ENCODE measurements around the gene SNAP47.

Gene SNAP47

GRCh38 chr1:227786673-227787512, 51.7 kb downstream of the SNAP47 start:
- peak overlapping the region; percentile 22 for H2BK5ac ChIP-seq (ENCODE audit: low read length)
- H3K4me2 ChIP-seq (ENCODE audit: insufficient read depth, low read length, poor library complexity, severe bottlenecking): peak overlapping the region; percentile 72

DNA sequence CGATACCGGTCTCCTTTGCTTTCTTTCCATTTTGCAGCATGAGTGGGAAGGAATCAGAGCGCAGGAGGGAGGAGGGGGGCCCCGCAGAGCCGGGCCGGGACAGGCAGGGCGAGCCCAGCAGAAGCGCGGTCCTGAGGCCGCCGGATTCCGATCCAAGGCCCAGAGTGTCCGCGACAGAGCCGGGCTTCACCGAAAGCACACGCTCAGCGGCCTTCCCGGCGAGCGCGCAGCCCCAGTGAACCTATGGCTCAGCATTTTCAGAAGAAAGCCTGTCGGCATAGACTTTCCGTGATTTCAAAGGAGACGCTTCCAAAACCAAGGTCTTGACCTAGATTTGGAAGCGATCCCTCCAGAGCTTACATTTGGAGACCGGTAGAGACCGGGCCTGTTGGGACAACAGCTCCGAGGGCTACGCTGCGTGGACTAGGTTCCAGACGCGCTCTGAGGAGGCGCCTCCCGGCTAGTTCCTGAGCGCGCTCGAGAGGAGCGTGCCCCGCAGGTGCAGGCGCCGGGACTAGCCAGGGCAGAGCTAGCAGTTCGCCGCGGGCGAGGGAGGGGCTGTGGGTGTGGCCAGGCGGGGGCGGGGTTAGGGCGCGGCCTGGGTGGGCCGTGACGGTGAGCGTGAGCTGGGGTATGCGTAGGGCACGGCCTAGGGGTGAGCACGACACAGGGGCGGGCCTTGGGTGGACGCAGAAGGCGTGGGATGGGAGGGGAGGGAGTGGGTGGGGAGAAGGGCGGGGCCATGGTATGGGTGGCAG, 52.5 kb downstream of the SNAP47 start:
- H2BK12ac ChIP-seq (ENCODE audit: low read length): no peak overlapping the region
- peak overlapping the region; percentile 86 for H2AFZ ChIP-seq (ENCODE audit: low read length)
- H2AK5ac ChIP-seq (ENCODE audit: low read depth, low read length): no peak overlapping the region
- peaks cover 8 to 12% of the 10 kb centered on the region in 2 donors for H3K4me1 ChIP-seq (ENCODE audit: control insufficient read depth in 2 of 2, insufficient read depth in 1 of 2, low read depth in 1 of 2, low read length in 2 of 2)
- H3K4me2 ChIP-seq (ENCODE audit: insufficient read depth, low read length, poor library complexity, severe bottlenecking): peak overlapping the region; percentile 92
- no peak overlapping the region for H3K14ac ChIP-seq (ENCODE audit: low read length)
- H3K9ac ChIP-seq (ENCODE audit: low read depth, low read length, poor library complexity): peak overlapping the region; percentile 7
- H3K27me3 ChIP-seq (ENCODE audit: control insufficient read depth in 3 of 3, insufficient read depth in 3 of 3, low read depth in 1 of 3, low read length in 3 of 3): peaks cover 5 to 55% (median 37%) of the 10 kb centered on the region in 3 experiments
- no peaks in the 10 kb centered on the region for H3K9me3 ChIP-seq (replicated peaks in 1 of 2; ENCODE audit: control insufficient read depth in 2 of 2, insufficient read depth in 1 of 2, low read depth in 1 of 2, low read length in 2 of 2)
- no peak overlapping the region for H4K8ac ChIP-seq (ENCODE audit: low read depth, low read length)
- peak overlapping the region; percentile 6 for H3K23ac ChIP-seq (ENCODE audit: low read depth, low read length, poor library complexity)
- peak overlapping the region; percentile 92 for H3K18ac ChIP-seq (ENCODE audit: low read length)
- H2BK120ac ChIP-seq (ENCODE audit: low read depth, low read length): no peak overlapping the region
- H2BK5ac ChIP-seq (ENCODE audit: low read length): peak overlapping the region; percentile 22
- no CpG with 5 or more reads among the region's 60 CpGs for WGBS, 2 donors (ENCODE audit: extremely low coverage in 2 of 2, insufficient read length in 2 of 2, insufficient replicate concordance in 1 of 2)
- H4K91ac ChIP-seq (ENCODE audit: low read depth, low read length, poor library complexity): no peak overlapping the region
- no peak overlapping the region for H2BK15ac ChIP-seq (ENCODE audit: low read length)
- no peak overlapping the region for H3K4ac ChIP-seq (ENCODE audit: low read length)
- peak overlapping the region; percentile 43 to 76 for H3K4me3 ChIP-seq (ENCODE audit: low read length in 2 of 2)
- H3K79me1 ChIP-seq (ENCODE audit: low read depth, low read length): no peaks in the 10 kb centered on the region
- H3K36me3 ChIP-seq (replicated peaks in 1 of 2; ENCODE audit: control insufficient read depth in 2 of 2, insufficient read depth in 2 of 2, low read length in 2 of 2): no peaks in the 10 kb centered on the region
- H3K27ac ChIP-seq (replicated peaks; ENCODE audit: low read length): no peak overlapping the region
- peak; percentile 91 for DNase-seq (ENCODE audit: low spot score)

More at GRCh38 chr1:227786673-227787512, 51.7 kb downstream of the SNAP47 start:
- H3K23ac ChIP-seq (ENCODE audit: low read depth, low read length, poor library complexity): peak overlapping the region; percentile 6
- H3K9ac ChIP-seq (ENCODE audit: low read depth, low read length, poor library complexity): peak overlapping the region; percentile 91
- DNase-seq (ENCODE audit: low spot score): no peak
- no peak overlapping the region for H4K91ac ChIP-seq (ENCODE audit: low read depth, low read length, poor library complexity)
- H3K79me1 ChIP-seq (ENCODE audit: low read depth, low read length): no peaks in the 10 kb centered on the region
- H3K18ac ChIP-seq (ENCODE audit: low read length): peak overlapping the region; percentile 93
- peaks cover 5 to 8% of the 10 kb centered on the region in 2 donors for H3K36me3 ChIP-seq (replicated peaks in 1 of 2; ENCODE audit: control insufficient read depth in 2 of 2, insufficient read depth in 2 of 2, low read length in 2 of 2)
- peak overlapping the region; percentile 85 for H2BK15ac ChIP-seq (ENCODE audit: low read length)
- peaks cover 8 to 12% of the 10 kb centered on the region in 2 donors for H3K4me1 ChIP-seq (ENCODE audit: control insufficient read depth in 2 of 2, insufficient read depth in 1 of 2, low read depth in 1 of 2, low read length in 2 of 2)
- no peak overlapping the region for H3K27ac ChIP-seq (replicated peaks; ENCODE audit: low read length)
- peaks cover 0 to 2% of the 10 kb centered on the region in 2 donors for H3K9me3 ChIP-seq (replicated peaks in 1 of 2; ENCODE audit: control insufficient read depth in 2 of 2, insufficient read depth in 1 of 2, low read depth in 1 of 2, low read length in 2 of 2)
- H3K14ac ChIP-seq (ENCODE audit: low read length): peak overlapping the region; percentile 97
- no peak overlapping the region for H2BK120ac ChIP-seq (ENCODE audit: low read depth, low read length)
- no CpG with 5 or more reads among the region's 45 CpGs for WGBS, 2 donors (ENCODE audit: extremely low coverage in 2 of 2, insufficient read length in 2 of 2, insufficient replicate concordance in 1 of 2)
- no peak overlapping the region for H4K8ac ChIP-seq (ENCODE audit: low read depth, low read length)
- peak overlapping the region; percentile 43 to 76 for H3K4me3 ChIP-seq (ENCODE audit: low read length in 2 of 2)
- peak overlapping the region; percentile 8 for H3K4ac ChIP-seq (ENCODE audit: low read length)
- no peak overlapping the region for H2AK5ac ChIP-seq (ENCODE audit: low read depth, low read length)
- peak overlapping the region; percentile 86 for H2AFZ ChIP-seq (ENCODE audit: low read length)
- no peak overlapping the region for H2BK12ac ChIP-seq (ENCODE audit: low read length)
- H3K27me3 ChIP-seq (ENCODE audit: control insufficient read depth in 3 of 3, insufficient read depth in 3 of 3, low read depth in 1 of 3, low read length in 3 of 3): peaks cover 5 to 50% (median 37%) of the 10 kb centered on the region in 3 experiments

- Histone ChIP-seq H4K8ac (ENCODE audit: low read depth, low read length) (no peak overlapping the region), H3K4me3 (ENCODE audit: low read length in 2 of 2) (peak overlapping the region; percentile 43 to 83), H3K4me1 (ENCODE audit: control insufficient read depth in 2 of 2, insufficient read depth in 1 of 2, low read depth in 1 of 2, low read length in 2 of 2) (peaks cover 12 to 19% of the 10 kb centered on the region in 2 donors), H2BK5ac (ENCODE audit: low read length) (no peak overlapping the region), H3K18ac (ENCODE audit: low read length) (peak overlapping the region; percentile 91), H3K79me1 (ENCODE audit: low read depth, low read length) (no peaks in the 10 kb centered on the region), H2BK120ac (ENCODE audit: low read depth, low read length) (no peak overlapping the region), H3K14ac (ENCODE audit: low read length) (peak overlapping the region; percentile 97), H2AK5ac (ENCODE audit: low read depth, low read length) (peak overlapping the region; percentile 51), H2AFZ (ENCODE audit: low read length) (peak overlapping the region; percentile 89), H3K23ac (ENCODE audit: low read depth, low read length, poor library complexity) (peak overlapping the region; percentile 98), H3K27me3 (ENCODE audit: control insufficient read depth in 3 of 3, insufficient read depth in 3 of 3, low read depth in 1 of 3, low read length in 3 of 3) (peaks cover 5 to 55% (median 37%) of the 10 kb centered on the region in 3 experiments), H4K91ac (ENCODE audit: low read depth, low read length, poor library complexity) (no peak overlapping the region), H2BK12ac (ENCODE audit: low read length) (peak overlapping the region; percentile 48), H3K9ac (ENCODE audit: low read depth, low read length, poor library complexity) (peak overlapping the region; percentile 82), H3K4me2 (ENCODE audit: insufficient read depth, low read length, poor library complexity, severe bottlenecking) (peak overlapping the region; percentile 92), H2BK15ac (ENCODE audit: low read length) (peak overlapping the region; percentile 35), H3K4ac (ENCODE audit: low read length) (no peak overlapping the region), H3K36me3 (replicated peaks in 1 of 2; ENCODE audit: control insufficient read depth in 2 of 2, insufficient read depth in 2 of 2, low read length in 2 of 2) (no peaks in the 10 kb centered on the region), H3K9me3 (replicated peaks in 1 of 2; ENCODE audit: control insufficient read depth in 2 of 2, insufficient read depth in 1 of 2, low read depth in 1 of 2, low read length in 2 of 2) (no peaks in the 10 kb centered on the region), H3K27ac (replicated peaks; ENCODE audit: low read length) (no peak overlapping the region)
- WGBS, 2 donors (ENCODE audit: extremely low coverage in 2 of 2, insufficient read length in 2 of 2, insufficient replicate concordance in 1 of 2): no CpG with 5 or more reads among the region's 68 CpGs
- peak; percentile 78 for DNase-seq (ENCODE audit: low spot score)
Measured at GRCh38 chr1:227788271-227789083, 53.2 kb downstream of the SNAP47 start.
